Epithelial cell of esophagus (primary cell): ENCODE data around the gene OR5H15.
"Not testable (repeated sequence)": the region's sequence is repeated elsewhere in the genome, so short reads cannot be mapped to it uniquely, and the experiment has no call there.

Source experiments
- DNase-seq: peaks from one replicate; pipeline ENCODE4 v3.0.0; 2010; ENCODE audit warnings: low read depth
- H3K4me3 ChIP-seq: 2 replicates; pipeline ENCODE4 v1.5.1; 2011; ENCODE audit warnings: mild to moderate bottlenecking, low read length, control low read depth
- TF ChIP-seq, protein P1 (sequence below): IDR thresholded peaks from 2 replicates; pipeline ENCODE4 v1.5.1; 2011; ENCODE audit warnings: low read depth, mild to moderate bottlenecking, low read length, control low read depth, inconsistent platforms; ENCODE audit not compliant: insufficient read depth; ENCODE audit errors: missing control alignments

Gene OR5H15

DNA sequence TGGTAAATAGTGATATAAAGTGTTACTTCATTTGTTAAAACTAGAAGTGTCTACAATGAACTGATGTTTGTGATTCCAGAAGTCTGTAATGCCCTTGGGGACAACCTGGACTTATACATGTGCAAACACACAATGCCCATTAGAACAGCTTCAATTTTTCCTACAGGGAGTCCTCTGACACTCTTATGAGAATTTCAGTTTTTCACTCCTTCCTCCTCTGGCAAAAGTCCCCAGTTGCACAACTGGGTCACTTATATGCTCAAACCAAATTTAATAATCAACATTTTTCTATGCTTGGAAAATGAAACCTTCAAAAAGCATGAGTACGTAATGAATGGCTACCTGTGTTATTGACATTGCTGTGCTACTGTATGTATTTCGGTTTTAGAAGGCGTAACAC, at the start of gene OR5H15:
OR5H15 (plus strand) TSS at position 301 of the 400 bp plus-strand sequence. CDS start 2,004 bp downstream, outside the sequence.
- TF ChIP-seq, protein P1, sequence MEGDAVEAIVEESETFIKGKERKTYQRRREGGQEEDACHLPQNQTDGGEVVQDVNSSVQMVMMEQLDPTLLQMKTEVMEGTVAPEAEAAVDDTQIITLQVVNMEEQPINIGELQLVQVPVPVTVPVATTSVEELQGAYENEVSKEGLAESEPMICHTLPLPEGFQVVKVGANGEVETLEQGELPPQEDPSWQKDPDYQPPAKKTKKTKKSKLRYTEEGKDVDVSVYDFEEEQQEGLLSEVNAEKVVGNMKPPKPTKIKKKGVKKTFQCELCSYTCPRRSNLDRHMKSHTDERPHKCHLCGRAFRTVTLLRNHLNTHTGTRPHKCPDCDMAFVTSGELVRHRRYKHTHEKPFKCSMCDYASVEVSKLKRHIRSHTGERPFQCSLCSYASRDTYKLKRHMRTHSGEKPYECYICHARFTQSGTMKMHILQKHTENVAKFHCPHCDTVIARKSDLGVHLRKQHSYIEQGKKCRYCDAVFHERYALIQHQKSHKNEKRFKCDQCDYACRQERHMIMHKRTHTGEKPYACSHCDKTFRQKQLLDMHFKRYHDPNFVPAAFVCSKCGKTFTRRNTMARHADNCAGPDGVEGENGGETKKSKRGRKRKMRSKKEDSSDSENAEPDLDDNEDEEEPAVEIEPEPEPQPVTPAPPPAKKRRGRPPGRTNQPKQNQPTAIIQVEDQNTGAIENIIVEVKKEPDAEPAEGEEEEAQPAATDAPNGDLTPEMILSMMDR, result no peak
- no peak for DNase-seq
- no peak within 1 kb of the TSS for H3K4me3 ChIP-seq

DNA sequence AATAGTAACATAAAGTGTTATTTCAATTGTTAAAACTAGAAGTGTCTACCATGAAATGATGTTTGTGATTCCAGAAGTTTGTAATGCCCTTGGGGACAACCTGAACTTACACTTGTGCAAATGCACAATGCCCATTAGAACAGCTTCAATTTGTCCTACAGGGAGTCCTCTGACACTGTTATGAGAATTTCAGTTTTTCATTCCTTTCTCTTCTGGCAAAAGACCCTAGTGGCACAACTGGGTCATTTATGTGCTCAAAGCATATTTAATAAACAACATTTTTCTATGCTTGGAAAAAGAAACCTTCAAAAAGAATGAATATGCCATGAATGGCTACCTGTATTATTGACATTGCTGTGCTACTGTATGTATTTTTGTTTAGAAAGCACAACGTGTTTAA, 36.1 kb upstream of the OR5H15 start, which contains the start of gene OR5H1:
OR5H1 (plus strand) TSS at position 301 of the 400 bp plus-strand sequence. CDS start 1,977 bp downstream, outside the sequence.
- no peak for DNase-seq
- TF ChIP-seq, protein P1, result no peak
- H3K4me3 ChIP-seq, result no peak within 1 kb of the TSS

DNA sequence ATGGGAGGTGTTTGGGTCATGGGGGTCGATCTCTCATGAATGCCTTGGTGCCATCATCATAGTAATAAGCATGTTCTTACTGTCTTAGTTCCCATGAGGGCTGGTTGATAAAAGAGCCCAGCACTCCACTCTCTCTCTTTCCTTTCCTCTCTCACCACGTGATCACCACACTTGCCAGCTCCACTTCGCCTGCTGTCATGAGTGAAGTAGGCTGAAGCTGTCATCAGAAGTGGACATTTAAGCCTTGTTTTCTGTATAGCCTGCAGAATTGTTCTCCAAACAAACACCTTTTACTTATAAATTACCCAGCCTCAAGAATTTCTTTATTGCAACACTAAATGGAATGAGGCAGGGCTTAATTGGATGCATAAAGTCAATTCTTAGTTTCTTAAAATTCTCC, 29.9 kb upstream of the OR5H15 start:
- no peak for DNase-seq
- TF ChIP-seq, protein P1, result no peak
- no peak overlapping the region for H3K4me3 ChIP-seq

DNA sequence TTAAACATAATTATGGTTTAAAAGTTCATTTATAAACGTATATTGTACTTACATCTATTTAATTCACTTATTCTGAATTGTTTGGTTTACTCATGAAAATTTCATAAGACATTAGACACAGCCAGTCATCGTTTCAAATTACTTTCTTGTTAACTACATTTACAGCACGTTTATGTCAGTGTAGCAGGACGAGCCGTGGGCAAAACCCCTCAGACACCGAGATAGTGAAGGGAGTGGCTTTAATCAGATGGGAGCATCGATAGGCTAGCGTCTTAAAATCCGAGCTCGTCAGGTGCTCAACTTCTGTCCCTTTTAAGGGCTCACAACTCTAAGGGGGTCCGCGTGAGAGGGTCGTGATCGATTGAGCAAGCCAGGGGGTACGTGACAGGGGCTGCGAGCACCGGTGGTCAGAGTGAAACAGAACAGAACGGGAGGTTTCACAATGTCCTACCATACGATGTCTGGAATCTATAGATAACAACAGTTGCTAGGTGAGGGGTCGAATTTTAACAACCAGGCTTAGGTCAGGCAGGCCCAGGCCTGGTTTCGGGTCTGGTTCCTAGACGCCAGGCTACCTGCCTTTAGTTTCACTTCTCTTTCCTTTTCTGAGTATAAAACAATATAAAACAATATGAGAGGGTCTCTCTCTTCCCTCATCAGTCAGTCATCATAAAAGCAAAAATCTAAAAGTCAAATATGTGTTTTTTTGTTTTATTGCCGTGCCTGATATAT, 28.5 kb upstream of the OR5H15 start:
- H3K4me3 ChIP-seq, DNase-seq: not testable (repeated sequence)

DNA sequence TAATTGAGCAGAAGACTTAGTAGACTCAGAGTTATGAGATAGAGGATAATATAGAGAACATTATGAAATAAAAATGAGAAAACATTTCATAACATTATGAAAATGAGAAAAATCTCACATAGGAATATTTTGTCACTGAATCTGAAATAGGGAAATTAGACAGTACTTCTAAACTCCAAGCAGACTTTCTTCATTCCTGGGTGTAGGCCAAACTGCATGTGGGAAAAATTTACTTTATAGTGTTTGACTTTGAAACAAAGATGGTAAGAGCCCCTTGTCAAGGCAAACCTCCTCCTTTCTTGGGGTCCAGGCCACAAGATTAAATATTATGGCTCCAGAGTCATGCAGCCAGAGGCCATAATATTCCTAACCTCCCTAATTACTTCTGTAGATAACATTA, 26.0 kb upstream of the OR5H15 start:
- TF ChIP-seq, protein P1, result no peak

DNA sequence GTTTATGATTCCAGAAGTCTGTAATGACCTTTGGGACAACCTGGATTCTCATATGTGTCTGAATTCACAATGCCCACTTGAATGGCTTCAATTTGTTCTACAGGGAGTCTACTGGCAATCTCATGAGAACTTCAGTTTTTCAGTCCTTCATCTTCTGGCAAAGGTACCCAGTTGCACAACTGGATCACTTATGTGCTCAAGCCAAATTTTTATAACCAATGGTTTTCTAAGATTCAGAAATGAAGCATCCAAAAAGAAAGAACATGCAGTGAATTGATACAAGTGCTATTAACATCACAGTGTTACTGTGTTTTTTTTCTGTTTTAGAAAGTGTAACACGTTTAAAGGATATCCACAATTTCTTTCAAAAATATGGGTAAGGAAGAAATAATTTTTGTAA, 19.3 kb upstream of the OR5H15 start, which contains the start of gene OR5H14:
OR5H14 (plus strand) TSS at position 301 of the 400 bp plus-strand sequence. CDS start 1,907 bp downstream, outside the sequence.
- TF ChIP-seq, protein P1, result no peak
- no peak within 1 kb of the TSS for H3K4me3 ChIP-seq
- DNase-seq, result no peak

More for the DNA sequence above, 26.0 kb upstream of the OR5H15 start:
- H3K4me3 ChIP-seq, result no peak overlapping the region
- DNase-seq, result no peak

DNA sequence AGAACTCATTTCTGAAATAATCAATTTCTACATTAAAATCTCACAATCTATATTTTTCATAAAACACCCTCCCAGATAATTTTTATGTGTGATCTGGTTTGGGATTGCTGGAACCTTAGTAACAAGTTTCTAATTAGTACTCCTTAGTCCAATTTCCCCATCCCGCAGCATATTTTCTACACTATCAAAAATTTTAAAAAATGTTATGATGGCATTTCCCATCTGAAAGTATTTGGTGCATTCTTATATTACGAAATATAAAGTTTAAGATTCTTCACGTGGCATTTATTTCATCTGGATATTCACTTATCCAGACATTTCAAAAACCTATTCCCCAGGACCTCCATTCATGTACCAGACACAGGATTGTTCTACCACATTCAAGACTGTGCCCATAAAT, 17.7 kb upstream of the OR5H15 start:
- H3K4me3 ChIP-seq, result no peak overlapping the region
- DNase-seq, result no peak
- TF ChIP-seq, protein P1, result no peak

DNA sequence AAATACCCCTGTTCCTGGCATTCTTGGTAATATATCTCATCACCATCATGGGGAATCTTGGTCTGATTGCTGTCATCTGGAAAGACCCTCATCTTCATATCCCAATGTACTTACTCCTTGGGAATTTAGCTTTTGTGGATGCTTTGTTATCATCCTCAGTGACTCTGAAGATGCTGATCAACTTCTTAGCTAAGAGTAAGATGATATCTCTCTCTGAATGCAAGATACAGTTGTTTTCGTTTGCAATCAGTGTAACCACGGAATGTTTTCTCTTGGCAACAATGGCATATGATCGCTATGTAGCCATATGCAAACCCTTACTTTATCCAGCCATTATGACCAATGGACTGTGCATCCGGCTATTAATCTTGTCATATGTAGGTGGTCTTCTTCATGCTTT, 17.0 kb upstream of the OR5H15 start:
- DNase-seq, H3K4me3 ChIP-seq: not testable (repeated sequence)
